ENCODE measurements around the gene ADIRF. TPM values are rescaled to one million over a fixed set of nuclear protein-coding genes. Genes with fewer than 3 reads are reported as not detected.
"Not testable (repeated sequence)": the region's sequence is repeated elsewhere in the genome, so short reads cannot be mapped to it uniquely, and the experiment has no call there.

Gene ADIRF
- polyA plus RNA-seq, 1 donor: 11.6 TPM

- DNase-seq: not testable (repeated sequence)
Observed at GRCh38 chr10:86981020-86981419, 12.7 kb downstream of the ADIRF start.

- no peak for DNase-seq
Observed at GRCh38 chr10:86981716-86982115, 13.4 kb downstream of the ADIRF start.

GRCh38 chr10:86984498-86984897 is 16.2 kb downstream of the ADIRF start:
- not testable (repeated sequence) for DNase-seq

- no peak for DNase-seq
Observed at GRCh38 chr10:86988520-86988919, 20.2 kb downstream of the ADIRF start.

- DNase-seq: not testable (repeated sequence)
Observed at GRCh38 chr10:86991362-86991761, 23.1 kb downstream of the ADIRF start.

- no peak for DNase-seq
Observed at GRCh38 chr10:86992456-86992855, 24.2 kb downstream of the ADIRF start.

GRCh38 chr10:86992929-86993328 is 24.6 kb downstream of the ADIRF start:
- DNase-seq: no peak

GRCh38 chr10:86999802-87000403 is 31.6 kb downstream of the ADIRF start:
- not testable (repeated sequence) for DNase-seq

- DNase-seq: no peak
Observed at GRCh38 chr10:87000491-87000890, 32.2 kb downstream of the ADIRF start.

GRCh38 chr10:87007124-87007523 is 38.8 kb downstream of the ADIRF start:
- not testable (repeated sequence) for DNase-seq

GRCh38 chr10:87007674-87008073 is 39.4 kb downstream of the ADIRF start:
- DNase-seq: not testable (repeated sequence)

- DNase-seq: not testable (repeated sequence)
Observed at GRCh38 chr10:87008303-87008702, 40.0 kb downstream of the ADIRF start.

- peak; percentile 35 for DNase-seq
Observed at GRCh38 chr10:87009134-87009696, 40.9 kb downstream of the ADIRF start.

GRCh38 chr10:87013528-87013927 is 45.2 kb downstream of the ADIRF start:
- DNase-seq: not testable (repeated sequence)

GRCh38 chr10:87014986-87015716 is 46.9 kb downstream of the ADIRF start:
- DNase-seq: peak; percentile 23

GRCh38 chr10:87018127-87018526 is 49.8 kb downstream of the ADIRF start:
- DNase-seq: not testable (repeated sequence)

GRCh38 chr10:87019066-87019465 is 50.8 kb downstream of the ADIRF start:
- not testable (repeated sequence) for DNase-seq

GRCh38 chr10:87019504-87019903 is 51.2 kb downstream of the ADIRF start:
- not testable (repeated sequence) for DNase-seq

GRCh38 chr10:87020056-87020455 is 51.8 kb downstream of the ADIRF start, which contains the start of gene FAM25A:
TSS of gene FAM25A (plus strand) at chr10:87020294. CDS start at chr10:87020325, 31 bp downstream.
- not testable (repeated sequence) for DNase-seq
